Smooth muscle cell (in vitro differentiated cells): ENCODE data around the gene WDR1. TPM values are rescaled to one million over a fixed set of nuclear protein-coding genes. Genes with fewer than 3 reads are reported as not detected.

ENCODE experiments used
- DNase-seq: peaks from one replicate; lab custom pipeline; 2025; ENCODE audit not compliant: unreplicated experiment; lab: John Stamatoyannopoulos, UW
- H2AFZ ChIP-seq: fragments of 200-600 bp; sonication (generic); 2 replicates; pipeline ENCODE4 v1.6.0; 2016; ENCODE audit warnings: antibody characterized with exemption, low read depth, mild to moderate bottlenecking
- H3F3A ChIP-seq: fragments of 200-600 bp; sonication (generic); 2 replicates; pipeline ENCODE4 v1.6.0; 2017; ENCODE audit warnings: antibody characterized with exemption, low read depth
- H3K27ac ChIP-seq: fragments of 200-600 bp; sonication (generic); 2 replicates; pipeline ENCODE4 v1.5.1; 2016; ENCODE audit warnings: low read depth, mild to moderate bottlenecking
- H3K27me3 ChIP-seq: fragments of 200-600 bp; sonication (generic); 2 replicates; pipeline ENCODE4 v1.6.1; 2016; ENCODE audit warnings: low read depth, mild to moderate bottlenecking
- H3K36me3 ChIP-seq: fragments of 200-600 bp; sonication (generic); 2 replicates; pipeline ENCODE4 v1.5.1; 2016; ENCODE audit warnings: low read depth
- H3K4me1 ChIP-seq: fragments of 200-600 bp; sonication (generic); 2 replicates; pipeline ENCODE4 v1.5.1; 2016; ENCODE audit warnings: low read depth
- H3K4me2 ChIP-seq: fragments of 200-600 bp; sonication (generic); 2 replicates; pipeline ENCODE4 v1.6.0; 2016; ENCODE audit warnings: mild to moderate bottlenecking
- H3K4me3 ChIP-seq: fragments of 200-600 bp; sonication (generic); 2 replicates; pipeline ENCODE4 v1.5.1; 2016; ENCODE audit warnings: mild to moderate bottlenecking
- H3K79me2 ChIP-seq: fragments of 200-600 bp; sonication (generic); 2 replicates; pipeline ENCODE4 v1.6.0; 2016; ENCODE audit warnings: low read depth, mild to moderate bottlenecking
- H3K9ac ChIP-seq: fragments of 200-600 bp; sonication (generic); 2 replicates; pipeline ENCODE4 v1.6.0; 2016; ENCODE audit warnings: low read depth
- H3K9me3 ChIP-seq: fragments of 200-600 bp; sonication (generic); replicated peaks from 2 replicates; pipeline ENCODE4 v1.5.1; 2016; ENCODE audit warnings: low read depth
- H4K20me1 ChIP-seq: fragments of 200-600 bp; sonication (generic); 2 replicates; pipeline ENCODE4 v1.6.0; 2016; ENCODE audit warnings: low read depth
- WGBS: methylation state at CpG from one replicate; pipeline ENCODE4 v1.1.7; 2016; ENCODE audit warnings: low lambda C conversion rate; 5-methylcytosine and 5-hydroxymethylcytosine counted together
- polyA plus RNA-seq: library from polyadenylated mRNA; unstranded; fragments of >200 nt; fragmentation: Nextera tagmentation; extraction: Ambion mirVana; gene quantifications from 2 replicates; pipeline ENCODE4 v1.2.1, GENCODE V29; 2016
- total RNA-seq: library from RNA; depleted of rRNA; stranded (reverse); fragments of >200 nt; gene quantifications from 2 replicates; pipeline ENCODE4 v1.2.3, GENCODE V29; 2014
- TF ChIP-seq, protein P1 (sequence below): fragments of 200-600 bp; sonication (generic); IDR thresholded peaks from 2 replicates; pipeline ENCODE4 v1.5.1; 2017; ENCODE audit warnings: borderline replicate concordance, mild to moderate bottlenecking, antibody characterized with exemption; ENCODE audit not compliant: insufficient read depth, poor library complexity, severe bottlenecking

The WDR1 gene
- total and polyA plus RNA-seq, 2 experiments from 2014 or later: 259 to 273 TPM

DNA sequence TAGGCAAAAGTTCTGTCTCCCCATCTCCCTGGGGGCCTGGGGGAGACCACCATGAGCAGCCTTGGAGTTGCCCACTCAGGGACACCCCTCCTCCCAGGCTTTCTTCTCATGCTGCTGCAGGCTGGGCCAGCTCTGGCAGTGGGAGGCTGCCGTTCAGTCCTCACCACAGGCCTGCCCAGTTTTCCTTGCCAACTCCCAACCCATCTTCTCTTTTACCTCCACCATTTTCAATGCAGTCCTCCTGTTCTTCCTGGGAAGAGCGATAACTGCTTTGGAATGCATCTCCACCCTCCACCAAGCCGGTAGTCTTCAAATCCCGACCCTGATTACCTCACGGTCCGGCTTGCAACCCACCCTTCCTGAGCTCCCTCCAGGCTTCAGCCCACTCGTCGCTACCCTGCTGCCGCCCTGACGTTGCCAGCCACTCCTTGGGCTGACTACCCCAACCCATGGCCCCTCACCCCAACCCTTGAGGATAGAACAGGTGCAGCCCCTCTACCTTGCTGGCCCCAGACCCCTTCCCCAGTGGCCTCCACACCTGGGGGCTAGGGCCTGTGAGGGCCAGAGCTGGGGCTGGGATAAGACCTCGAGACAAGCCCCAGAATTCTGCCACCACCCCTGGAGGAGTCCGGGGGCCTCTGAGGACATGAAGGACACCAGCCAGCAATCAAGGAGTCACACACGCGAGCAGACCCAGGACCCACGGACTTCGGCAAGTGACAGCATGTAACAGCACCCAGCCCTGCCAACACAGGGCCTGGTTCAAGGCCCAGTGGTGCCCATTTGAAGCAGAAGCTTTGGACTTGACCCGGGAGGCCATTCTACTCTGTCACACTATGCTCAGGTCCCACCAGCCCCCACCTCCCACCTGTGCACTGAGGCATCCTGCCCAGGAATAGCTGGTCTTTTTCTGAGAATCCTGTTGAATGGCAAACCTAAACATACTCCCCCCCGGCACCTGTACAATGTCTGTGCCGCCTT is 9.2 kb downstream of the WDR1 start:
- H3K4me2 ChIP-seq: peak overlapping the region; percentile 27
- WGBS: 63% methylated on average over 19 of the region's 19 CpGs

DNA sequence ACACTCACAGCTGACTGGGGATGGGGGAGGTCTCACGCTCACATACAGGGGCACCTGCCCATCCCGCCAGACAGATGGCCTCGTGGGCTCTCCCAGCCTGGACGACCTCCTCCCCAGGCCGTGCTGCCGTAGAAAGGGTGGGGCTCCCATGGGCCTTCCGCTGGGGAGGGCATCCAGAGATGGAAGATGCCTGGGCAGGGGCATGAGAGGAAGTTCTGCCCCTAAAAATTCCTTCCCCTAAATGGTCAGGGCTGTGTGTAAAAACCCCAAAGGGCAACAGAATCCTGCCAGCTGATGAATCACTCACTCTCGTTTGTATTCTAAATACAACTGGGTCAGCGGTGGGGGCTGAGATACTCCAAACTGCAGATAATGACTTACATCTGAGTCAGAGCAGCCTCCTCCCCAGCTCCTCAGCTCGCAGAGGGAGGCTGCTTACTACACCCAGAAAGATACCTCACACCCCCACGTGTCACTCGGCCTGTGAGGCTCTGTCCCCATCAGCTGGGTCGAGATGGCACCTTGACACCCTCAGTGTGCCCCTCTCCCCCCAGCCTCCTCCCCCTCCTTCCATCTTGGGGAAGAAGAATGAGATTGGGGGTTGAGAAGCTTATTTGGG is 10.1 kb downstream of the WDR1 start:
- H3K4me1 ChIP-seq: peaks cover 58% of the 10 kb centered on the region
- H3K9me3 ChIP-seq: no peaks in the 10 kb centered on the region
- H2AFZ ChIP-seq: no peak overlapping the region
- H3K27ac ChIP-seq: peak overlapping the region; percentile 89
- H3K4me3 ChIP-seq: no peak overlapping the region
- peak; percentile 29 for DNase-seq
- H4K20me1 ChIP-seq: peaks cover 100% of the 10 kb centered on the region
- no peaks in the 10 kb centered on the region for H3K36me3 ChIP-seq
- H3K4me2 ChIP-seq: peak overlapping the region; percentile 78
- 24% methylated on average over 13 of the region's 13 CpGs for WGBS
- TF ChIP-seq, protein P1, sequence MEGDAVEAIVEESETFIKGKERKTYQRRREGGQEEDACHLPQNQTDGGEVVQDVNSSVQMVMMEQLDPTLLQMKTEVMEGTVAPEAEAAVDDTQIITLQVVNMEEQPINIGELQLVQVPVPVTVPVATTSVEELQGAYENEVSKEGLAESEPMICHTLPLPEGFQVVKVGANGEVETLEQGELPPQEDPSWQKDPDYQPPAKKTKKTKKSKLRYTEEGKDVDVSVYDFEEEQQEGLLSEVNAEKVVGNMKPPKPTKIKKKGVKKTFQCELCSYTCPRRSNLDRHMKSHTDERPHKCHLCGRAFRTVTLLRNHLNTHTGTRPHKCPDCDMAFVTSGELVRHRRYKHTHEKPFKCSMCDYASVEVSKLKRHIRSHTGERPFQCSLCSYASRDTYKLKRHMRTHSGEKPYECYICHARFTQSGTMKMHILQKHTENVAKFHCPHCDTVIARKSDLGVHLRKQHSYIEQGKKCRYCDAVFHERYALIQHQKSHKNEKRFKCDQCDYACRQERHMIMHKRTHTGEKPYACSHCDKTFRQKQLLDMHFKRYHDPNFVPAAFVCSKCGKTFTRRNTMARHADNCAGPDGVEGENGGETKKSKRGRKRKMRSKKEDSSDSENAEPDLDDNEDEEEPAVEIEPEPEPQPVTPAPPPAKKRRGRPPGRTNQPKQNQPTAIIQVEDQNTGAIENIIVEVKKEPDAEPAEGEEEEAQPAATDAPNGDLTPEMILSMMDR: no peak
- no peaks in the 10 kb centered on the region for H3K27me3 ChIP-seq
- H3F3A ChIP-seq: peaks cover 35% of the 10 kb centered on the region
- peaks cover 94% of the 10 kb centered on the region for H3K79me2 ChIP-seq
- H3K9ac ChIP-seq: peak overlapping the region; percentile 48

More for the DNA sequence above, 9.2 kb downstream of the WDR1 start:
- peaks cover 100% of the 10 kb centered on the region for H4K20me1 ChIP-seq
- H3F3A ChIP-seq: peaks cover 35% of the 10 kb centered on the region
- H2AFZ ChIP-seq: no peak overlapping the region
- peak overlapping the region; percentile 21 for H3K9ac ChIP-seq
- no peaks in the 10 kb centered on the region for H3K27me3 ChIP-seq
- peaks cover 55% of the 10 kb centered on the region for H3K4me1 ChIP-seq
- peaks cover 94% of the 10 kb centered on the region for H3K79me2 ChIP-seq
- TF ChIP-seq, protein P1: no peak
- no peak overlapping the region for H3K4me3 ChIP-seq
- no peaks in the 10 kb centered on the region for H3K9me3 ChIP-seq
- DNase-seq: no peak
- H3K36me3 ChIP-seq: no peaks in the 10 kb centered on the region
- peak overlapping the region; percentile 89 for H3K27ac ChIP-seq

DNA sequence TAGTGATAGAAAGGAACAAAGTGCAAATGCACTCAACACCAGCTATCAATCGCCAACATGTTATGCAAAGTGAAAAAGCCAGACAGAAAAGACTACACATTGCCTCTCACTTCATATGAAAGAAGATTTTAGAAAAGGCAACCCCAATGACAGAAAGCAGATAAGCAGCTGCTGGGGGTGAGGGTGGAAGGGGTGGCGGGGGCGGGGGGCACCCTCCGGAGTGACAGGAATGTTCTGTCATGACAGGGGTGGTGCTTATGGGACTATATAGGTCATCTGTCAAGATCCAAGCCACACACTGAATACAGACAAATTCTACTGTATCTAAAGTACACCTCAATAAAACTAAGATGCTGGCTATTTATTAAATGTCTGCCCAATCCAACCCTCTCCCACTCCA is 10.7 kb downstream of the WDR1 start:
- no peak overlapping the region for H2AFZ ChIP-seq
- H3K9me3 ChIP-seq: no peaks in the 10 kb centered on the region
- H3K27me3 ChIP-seq: no peaks in the 10 kb centered on the region
- H3K36me3 ChIP-seq: no peaks in the 10 kb centered on the region
- H4K20me1 ChIP-seq: peaks cover 100% of the 10 kb centered on the region
- DNase-seq: no peak
- peaks cover 94% of the 10 kb centered on the region for H3K79me2 ChIP-seq
- TF ChIP-seq, protein P1: no peak
- peak overlapping the region; percentile 89 for H3K27ac ChIP-seq
- H3K4me3 ChIP-seq: no peak overlapping the region
- peak overlapping the region; percentile 78 for H3K4me2 ChIP-seq
- peak overlapping the region; percentile 48 for H3K9ac ChIP-seq
- 93% methylated on average over 4 of the region's 4 CpGs for WGBS
- H3F3A ChIP-seq: peaks cover 35% of the 10 kb centered on the region
- H3K4me1 ChIP-seq: peaks cover 58% of the 10 kb centered on the region
